DOHH2 (cell line): ENCODE results near the gene PEAK1.

Experiments used
- CTCF ChIP-seq: fragments of 200-600 bp; sonication (generic); IDR thresholded peaks from one replicate; pipeline ENCODE4 v1.5.1; 2014; ENCODE audit warnings: antibody characterized with exemption, mild to moderate bottlenecking, low read depth, low read length; ENCODE audit not compliant: poor library complexity, severe bottlenecking
- EZH2phosphoT487 ChIP-seq: fragments of 200-600 bp; sonication (generic); IDR thresholded peaks from 2 replicates; pipeline ENCODE4 v1.6.1; 2017; ENCODE audit warnings: borderline replicate concordance, mild to moderate bottlenecking, antibody characterized with exemption, low read length, moderate library complexity, mixed read lengths

DNA sequence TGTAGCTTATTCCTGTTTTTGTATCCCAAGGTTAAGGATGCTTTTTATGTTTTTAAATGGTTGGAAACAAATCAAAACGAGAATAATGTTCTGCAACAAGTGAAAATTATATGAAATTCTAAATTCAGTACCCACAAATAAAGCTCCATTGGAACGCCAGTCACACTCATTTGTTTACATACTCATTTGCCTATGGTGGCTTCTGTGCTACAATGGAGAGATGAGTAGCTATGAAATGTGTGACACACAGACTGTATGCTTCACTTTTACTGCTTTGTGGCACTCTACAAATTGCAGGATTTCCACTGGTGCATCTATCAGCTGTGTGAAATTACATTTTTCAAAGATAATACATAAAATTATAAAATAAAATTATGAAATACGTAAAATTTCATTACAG lies 236.8 kb downstream of the PEAK1 start:
- TF ChIP-seq CTCF (no peak), EZH2phosphoT487 (no peak)
